GM12875 (cell line): Measurements from ENCODE around the gene PAX8.

Source experiments
- H3K4me3 ChIP-seq: one replicate; pipeline ENCODE4 v1.5.1; 2011; ENCODE audit warnings: low read depth, low read length, control low read depth
- TF ChIP-seq, protein P1 (sequence below): IDR thresholded peaks from 2 replicates; pipeline ENCODE4 v1.5.1; 2011; ENCODE audit warnings: low read depth, mild to moderate bottlenecking, control low read depth, inconsistent platforms, low read length, moderate library complexity, borderline replicate concordance; ENCODE audit not compliant: insufficient read depth

PAX8 gene

DNA sequence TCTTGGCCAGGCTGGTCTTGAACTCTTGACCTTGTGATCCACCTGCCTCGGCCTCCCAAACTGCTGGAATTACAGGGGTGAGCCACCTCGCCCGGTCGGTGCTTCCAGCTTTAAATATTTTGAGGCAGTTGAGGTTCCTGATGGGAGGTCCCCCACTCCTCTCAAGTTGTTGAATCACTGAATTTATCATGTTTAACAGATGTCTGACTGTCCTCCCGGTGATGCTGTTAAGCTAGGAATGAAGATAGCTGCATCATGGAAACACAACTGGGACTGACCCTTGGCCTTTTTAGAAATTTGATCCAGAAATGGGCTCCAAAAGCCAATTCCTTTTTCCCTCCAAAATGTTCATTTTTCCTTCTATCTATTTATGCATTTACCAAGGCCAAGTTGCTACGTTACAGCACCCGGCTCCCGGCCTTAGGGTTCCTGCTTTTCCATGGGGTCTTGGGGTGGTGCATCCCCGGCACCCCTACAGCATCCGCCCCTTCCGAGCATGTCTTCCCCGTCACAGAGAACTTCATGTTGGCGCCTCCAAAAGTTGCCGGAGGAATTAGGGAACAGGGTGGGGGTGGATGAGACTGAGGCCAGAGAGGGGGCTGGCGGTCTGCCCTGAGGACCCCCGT is 43.9 kb downstream of the PAX8 start:
- H3K4me3 ChIP-seq = peak overlapping the region; percentile 81

DNA sequence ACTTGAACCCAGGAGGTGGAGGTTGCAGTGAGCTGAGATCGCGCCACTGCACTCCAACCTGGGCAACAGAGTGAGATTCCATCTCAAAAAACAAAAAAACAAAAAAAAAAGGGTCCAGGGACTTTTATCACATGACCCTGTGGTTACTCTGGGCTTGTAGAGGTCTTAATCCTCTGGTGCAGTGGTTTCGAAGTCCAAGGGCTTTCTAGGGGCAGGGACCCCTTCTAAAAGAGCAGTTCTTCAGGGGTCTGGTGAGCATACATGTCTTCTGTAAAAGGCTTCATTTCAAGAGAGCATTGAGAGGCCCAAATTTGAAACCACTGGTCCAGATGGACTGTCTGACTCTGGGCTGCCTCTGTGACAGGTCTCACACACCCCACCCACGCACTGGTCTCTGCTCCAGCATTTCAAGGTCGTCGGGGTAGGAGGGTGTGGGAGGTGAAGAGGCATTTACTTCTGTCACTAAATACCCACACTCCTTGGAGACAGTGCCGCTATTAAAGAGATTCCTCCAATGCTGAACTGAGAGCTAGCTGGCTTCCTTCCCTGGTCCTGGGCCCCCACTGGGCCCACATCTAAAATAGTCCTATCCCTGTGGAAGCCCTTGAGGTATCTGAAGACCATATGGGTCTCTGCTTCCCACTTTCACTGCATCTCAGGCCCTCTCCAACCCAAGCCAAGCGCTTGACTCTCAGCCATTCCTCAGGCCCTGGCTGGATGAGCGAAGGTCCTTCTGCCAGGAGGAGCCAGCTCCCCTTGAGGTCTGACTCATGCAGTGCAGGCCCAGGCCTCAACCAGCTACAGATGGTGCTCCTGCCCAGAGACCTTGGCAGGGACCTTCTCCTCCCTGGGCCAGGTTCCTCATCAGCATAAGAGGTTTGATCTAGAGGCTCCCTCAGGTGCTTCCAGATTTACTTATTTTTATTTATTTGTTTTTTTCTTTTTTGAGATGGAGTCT is 44.8 kb downstream of the PAX8 start:
- TF ChIP-seq, protein P1, sequence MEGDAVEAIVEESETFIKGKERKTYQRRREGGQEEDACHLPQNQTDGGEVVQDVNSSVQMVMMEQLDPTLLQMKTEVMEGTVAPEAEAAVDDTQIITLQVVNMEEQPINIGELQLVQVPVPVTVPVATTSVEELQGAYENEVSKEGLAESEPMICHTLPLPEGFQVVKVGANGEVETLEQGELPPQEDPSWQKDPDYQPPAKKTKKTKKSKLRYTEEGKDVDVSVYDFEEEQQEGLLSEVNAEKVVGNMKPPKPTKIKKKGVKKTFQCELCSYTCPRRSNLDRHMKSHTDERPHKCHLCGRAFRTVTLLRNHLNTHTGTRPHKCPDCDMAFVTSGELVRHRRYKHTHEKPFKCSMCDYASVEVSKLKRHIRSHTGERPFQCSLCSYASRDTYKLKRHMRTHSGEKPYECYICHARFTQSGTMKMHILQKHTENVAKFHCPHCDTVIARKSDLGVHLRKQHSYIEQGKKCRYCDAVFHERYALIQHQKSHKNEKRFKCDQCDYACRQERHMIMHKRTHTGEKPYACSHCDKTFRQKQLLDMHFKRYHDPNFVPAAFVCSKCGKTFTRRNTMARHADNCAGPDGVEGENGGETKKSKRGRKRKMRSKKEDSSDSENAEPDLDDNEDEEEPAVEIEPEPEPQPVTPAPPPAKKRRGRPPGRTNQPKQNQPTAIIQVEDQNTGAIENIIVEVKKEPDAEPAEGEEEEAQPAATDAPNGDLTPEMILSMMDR = peak; percentile 48

More for the DNA sequence above, 43.9 kb downstream of the PAX8 start:
- TF ChIP-seq, protein P1 = no peak

DNA sequence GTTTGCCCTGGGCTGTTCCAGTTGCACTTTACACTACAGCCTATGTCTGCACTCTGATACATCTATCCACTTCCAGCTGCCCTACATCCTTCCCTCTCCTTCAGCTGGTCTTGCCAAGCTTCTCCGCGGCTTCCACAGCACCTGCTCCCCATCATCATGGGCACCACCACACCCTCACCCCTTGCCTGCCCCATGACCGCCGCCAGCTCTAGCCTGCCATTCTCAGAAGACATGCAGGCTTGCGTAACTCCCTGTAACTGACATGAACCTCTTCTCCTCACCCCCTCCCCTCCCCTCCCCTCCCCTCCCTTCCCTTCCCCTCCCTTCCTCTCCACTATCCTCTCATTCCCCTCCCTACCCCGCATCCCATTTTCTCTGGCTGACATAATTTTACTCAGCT is 46.0 kb downstream of the PAX8 start:
- TF ChIP-seq, protein P1 = no peak
- H3K4me3 ChIP-seq = no peak overlapping the region

More for the DNA sequence above, 44.8 kb downstream of the PAX8 start:
- no peak overlapping the region for H3K4me3 ChIP-seq

DNA sequence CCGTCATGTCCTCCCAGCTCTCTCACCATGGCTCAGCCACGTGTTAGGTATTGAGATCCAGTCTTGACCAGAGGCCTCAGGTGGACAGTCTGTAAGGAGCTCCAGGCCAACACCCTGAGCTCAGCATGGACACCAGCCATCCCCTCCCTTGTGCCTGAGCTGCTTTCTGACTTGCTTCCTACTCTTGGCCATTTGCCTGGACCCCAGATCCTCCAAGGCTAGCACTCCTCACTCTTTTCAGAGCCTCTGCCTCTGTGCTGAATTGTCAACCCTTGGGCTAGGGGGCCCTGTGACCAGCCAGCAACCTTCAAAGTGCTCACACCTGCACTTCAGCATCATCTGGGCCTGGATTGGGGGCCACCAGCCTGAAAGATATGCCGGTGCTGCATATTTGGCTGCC is 46.6 kb downstream of the PAX8 start:
- H3K4me3 ChIP-seq = no peak overlapping the region
- TF ChIP-seq, protein P1 = no peak

DNA sequence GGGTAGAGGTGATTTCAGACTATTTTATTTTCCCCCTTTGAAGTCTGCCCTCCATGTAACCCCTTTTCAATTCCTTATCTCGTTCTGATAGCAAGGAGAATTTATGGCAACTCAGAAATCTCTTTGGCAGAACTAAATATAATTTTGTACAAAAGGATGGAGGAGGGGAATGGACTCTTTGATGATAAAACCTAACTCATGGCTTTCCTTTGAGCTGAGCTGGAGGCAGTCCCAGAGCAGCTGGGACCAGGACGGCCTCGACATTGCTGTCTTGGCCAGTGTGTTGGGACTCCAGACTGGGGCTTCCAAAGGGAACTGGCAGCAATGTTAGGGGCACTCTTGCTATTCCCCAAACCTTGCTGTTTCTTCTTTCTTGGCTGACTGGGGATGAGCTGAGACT is 47.7 kb downstream of the PAX8 start:
- no peak overlapping the region for H3K4me3 ChIP-seq
- TF ChIP-seq, protein P1 = no peak

DNA sequence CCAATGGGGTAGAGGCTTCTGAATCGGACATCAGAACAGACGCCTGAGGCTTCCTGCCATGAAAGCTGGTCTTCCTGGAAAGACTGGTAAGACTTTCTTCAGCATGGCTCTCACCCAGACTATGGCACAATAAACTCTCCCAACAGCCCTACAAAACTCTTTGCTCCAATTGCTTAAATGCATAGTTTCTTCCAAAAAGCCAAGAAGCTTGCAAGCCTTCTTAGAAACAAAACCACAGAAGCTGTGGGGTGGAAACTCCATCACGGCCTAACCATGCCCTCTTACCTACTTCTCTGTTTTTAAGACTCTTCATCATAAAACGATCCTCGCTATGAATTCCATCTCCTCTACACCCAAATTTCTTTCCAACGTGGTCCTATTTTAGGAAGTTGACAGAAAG is 48.2 kb downstream of the PAX8 start:
- TF ChIP-seq, protein P1 = no peak
- no peak overlapping the region for H3K4me3 ChIP-seq
